ENCODE data around the gene ITGB1.

ITGB1 gene

GRCh38 chr10:32990811-32991210 is 32.8 kb upstream of the ITGB1 start:
- Histone ChIP-seq H4K20me1 (no peaks in the 10 kb centered on the region), H3K27me3 (no peaks in the 10 kb centered on the region), H3K4me1 (no peaks in the 10 kb centered on the region), H3K36me3 (no peaks in the 10 kb centered on the region), H3K4me3 (no peak overlapping the region), H3K4me2 (no peak overlapping the region), H3K9ac (no peak overlapping the region), H3K9me3 (peaks cover 4% of the 10 kb centered on the region; the same call in 1 of the 2 replicates), H3K27ac (no peak overlapping the region)
- no peak for TF ChIP-seq Cebpa-rat (IDR thresholded peaks at IDR 0.05)

- no peaks in the 10 kb centered on the region for H3K36me3 ChIP-seq
- H3K4me1 ChIP-seq, result no peaks in the 10 kb centered on the region
- no peaks in the 10 kb centered on the region for H4K20me1 ChIP-seq
- no peak overlapping the region for H3K27ac ChIP-seq
- TF ChIP-seq Cebpa-rat (IDR thresholded peaks at IDR 0.05), result no peak
- no peaks in the 10 kb centered on the region for H3K27me3 ChIP-seq
- no peak overlapping the region for H3K4me2 ChIP-seq
- H3K9me3 ChIP-seq, result peaks cover 4% of the 10 kb centered on the region; the same call in 1 of the 2 replicates
- no peak overlapping the region for H3K9ac ChIP-seq
- no peak overlapping the region for H3K4me3 ChIP-seq
Observed at GRCh38 chr10:32988604-32989003, 30.6 kb upstream of the ITGB1 start.

GRCh38 chr10:32987172-32987571 is 29.1 kb upstream of the ITGB1 start:
- H3K27me3 ChIP-seq, result no peaks in the 10 kb centered on the region
- H3K9ac ChIP-seq, result no peak overlapping the region
- no peaks in the 10 kb centered on the region for H4K20me1 ChIP-seq
- H3K4me1 ChIP-seq, result no peaks in the 10 kb centered on the region
- H3K9me3 ChIP-seq, result peaks cover under 1% of the 10 kb centered on the region; the same call in 1 of the 2 replicates
- no peak overlapping the region for H3K4me2 ChIP-seq
- H3K4me3 ChIP-seq, result no peak overlapping the region
- no peak overlapping the region for H3K27ac ChIP-seq
- H3K36me3 ChIP-seq, result no peaks in the 10 kb centered on the region
- no peak for TF ChIP-seq Cebpa-rat (IDR thresholded peaks at IDR 0.05)

GRCh38 chr10:32985775-32986350 is 27.8 kb upstream of the ITGB1 start:
- no peak overlapping the region for H3K4me2 ChIP-seq
- no peaks in the 10 kb centered on the region for H3K27me3 ChIP-seq
- H4K20me1 ChIP-seq, result no peaks in the 10 kb centered on the region
- no peaks in the 10 kb centered on the region for H3K36me3 ChIP-seq
- no peak overlapping the region for H3K4me3 ChIP-seq
- H3K9ac ChIP-seq, result no peak overlapping the region
- no peak for TF ChIP-seq Cebpa-rat (IDR thresholded peaks at IDR 0.05)
- H3K27ac ChIP-seq, result no peak overlapping the region
- no peaks in the 10 kb centered on the region for H3K9me3 ChIP-seq
- peaks cover 5% of the 10 kb centered on the region; the same call in 1 of the 2 replicates for H3K4me1 ChIP-seq

- H3K27me3 ChIP-seq, result no peaks in the 10 kb centered on the region
- H3K4me1 ChIP-seq, result peaks cover 7% of the 10 kb centered on the region; the same call in 1 of the 2 replicates
- H4K20me1 ChIP-seq, result no peaks in the 10 kb centered on the region
- no peak overlapping the region for H3K4me3 ChIP-seq
- no peaks in the 10 kb centered on the region for H3K9me3 ChIP-seq
- no peak overlapping the region for H3K27ac ChIP-seq
- no peak for TF ChIP-seq Cebpa-rat (IDR thresholded peaks at IDR 0.05)
- no peak overlapping the region for H3K9ac ChIP-seq
- H3K4me2 ChIP-seq, result no peak overlapping the region
- no peaks in the 10 kb centered on the region for H3K36me3 ChIP-seq
Observed at GRCh38 chr10:32985341-32985764, 27.3 kb upstream of the ITGB1 start.

- Histone ChIP-seq H3K27ac (no peak overlapping the region), H3K4me2 (no peak overlapping the region), H3K4me1 (peaks cover 12% of the 10 kb centered on the region; the same call in 1 of the 2 replicates)
Observed at GRCh38 chr10:32984003-32984600, 26.1 kb upstream of the ITGB1 start.

GRCh38 chr10:32982911-32983909 is 25.2 kb upstream of the ITGB1 start:
- H3K4me2 ChIP-seq, result no peak overlapping the region
- no peaks in the 10 kb centered on the region for H3K27me3 ChIP-seq
- H4K20me1 ChIP-seq, result no peaks in the 10 kb centered on the region
- no peak overlapping the region for H3K9ac ChIP-seq
- H3K36me3 ChIP-seq, result no peaks in the 10 kb centered on the region
- H3K4me1 ChIP-seq, result peaks cover 12% of the 10 kb centered on the region; the same call in 1 of the 2 replicates
- no peaks in the 10 kb centered on the region for H3K9me3 ChIP-seq
- H3K4me3 ChIP-seq, result no peak overlapping the region
- TF ChIP-seq Cebpa-rat (IDR thresholded peaks at IDR 0.05), result no peak
- no peak overlapping the region for H3K27ac ChIP-seq

More at GRCh38 chr10:32984003-32984600, 26.1 kb upstream of the ITGB1 start:
- no peaks in the 10 kb centered on the region for H4K20me1 ChIP-seq
- H3K9ac ChIP-seq, result no peak overlapping the region
- H3K27me3 ChIP-seq, result no peaks in the 10 kb centered on the region
- H3K4me3 ChIP-seq, result no peak overlapping the region
- H3K9me3 ChIP-seq, result no peaks in the 10 kb centered on the region
- no peak for TF ChIP-seq Cebpa-rat (IDR thresholded peaks at IDR 0.05)
- no peaks in the 10 kb centered on the region for H3K36me3 ChIP-seq

- no peaks in the 10 kb centered on the region for H3K9me3 ChIP-seq
- no peaks in the 10 kb centered on the region for H3K27me3 ChIP-seq
- H3K4me2 ChIP-seq, result no peak overlapping the region
- H3K36me3 ChIP-seq, result no peaks in the 10 kb centered on the region
- H4K20me1 ChIP-seq, result no peaks in the 10 kb centered on the region
- H3K9ac ChIP-seq, result no peak overlapping the region
- H3K4me3 ChIP-seq, result no peak overlapping the region
- TF ChIP-seq Cebpa-rat (IDR thresholded peaks at IDR 0.05), result no peak
- H3K27ac ChIP-seq, result no peak overlapping the region
- peaks cover 12% of the 10 kb centered on the region; the same call in 1 of the 2 replicates for H3K4me1 ChIP-seq
Observed at GRCh38 chr10:32982293-32982709, 24.3 kb upstream of the ITGB1 start.

GRCh38 chr10:32981760-32982159 is 23.7 kb upstream of the ITGB1 start:
- H3K27ac ChIP-seq, result no peak overlapping the region
- no peaks in the 10 kb centered on the region for H3K9me3 ChIP-seq
- no peak overlapping the region for H3K4me2 ChIP-seq
- no peak overlapping the region for H3K4me3 ChIP-seq
- no peaks in the 10 kb centered on the region for H3K27me3 ChIP-seq
- TF ChIP-seq Cebpa-rat (IDR thresholded peaks at IDR 0.05), result no peak
- H4K20me1 ChIP-seq, result no peaks in the 10 kb centered on the region
- H3K4me1 ChIP-seq, result peaks cover 12% of the 10 kb centered on the region; the same call in 1 of the 2 replicates
- no peaks in the 10 kb centered on the region for H3K36me3 ChIP-seq
- H3K9ac ChIP-seq, result no peak overlapping the region

Data from BLaER1 (cell line).